Liver (tissue), 9 donors: ENCODE measurements around the gene CCDC33. TPM values are rescaled to one million over a fixed set of nuclear protein-coding genes. Genes with fewer than 3 reads are reported as not detected.

Source experiments
- DNase-seq: peaks from one replicate; pipeline ENCODE4 v3.0.0-alpha.2; 2017; ENCODE audit warnings: low spot score
- H3K27ac ChIP-seq, 2 donors: one replicate each; pipeline ENCODE4 v1.7.0; 2013; ENCODE audit warnings: inconsistent platforms in 2 of 2, low read length in 2 of 2, control low read depth in 1 of 2, low read depth in 1 of 2, mild to moderate bottlenecking in 1 of 2
- H3K27me3 ChIP-seq, 4 donors: one replicate each; pipeline versions ENCODE4 v1.6.1 to v1.7.0; 2013; ENCODE audit warnings: low read length in 3 of 4, inconsistent platforms in 1 of 4, mild to moderate bottlenecking in 1 of 4, moderate library complexity in 1 of 4; ENCODE audit not compliant: control insufficient read depth in 4 of 4, insufficient read depth in 4 of 4
- H3K36me3 ChIP-seq, 4 donors: one replicate each; pipeline versions ENCODE4 v1.6.1 to v1.7.0; 2013; ENCODE audit warnings: low read length in 3 of 4, mild to moderate bottlenecking in 3 of 4, low read depth in 1 of 4, moderate library complexity in 1 of 4; ENCODE audit not compliant: control insufficient read depth in 4 of 4, insufficient read depth in 3 of 4
- H3K4me1 ChIP-seq, 4 donors: one replicate each; pipeline versions ENCODE4 v1.6.1 to v1.7.0; 2013; ENCODE audit warnings: low read length in 3 of 4, mild to moderate bottlenecking in 3 of 4, moderate library complexity in 1 of 4; ENCODE audit not compliant: control insufficient read depth in 4 of 4, insufficient read depth in 4 of 4
- H3K4me3 ChIP-seq, 3 donors: one replicate each; pipeline versions ENCODE4 v1.6.1 to v1.7.0; 2013; ENCODE audit warnings: low read length in 3 of 3, control low read depth in 1 of 3, low read depth in 1 of 3, mild to moderate bottlenecking in 1 of 3
- H3K9ac ChIP-seq, 2 donors: one replicate each; pipeline ENCODE4 v1.7.0; 2013; ENCODE audit warnings: low read length in 2 of 2, mild to moderate bottlenecking in 2 of 2, moderate library complexity in 2 of 2, control low read depth in 1 of 2, low read depth in 1 of 2
- H3K9me3 ChIP-seq, 4 donors: one replicate each; pipeline versions ENCODE4 v1.6.1 to v1.7.0; 2013; ENCODE audit warnings: low read length in 3 of 4; ENCODE audit not compliant: control insufficient read depth in 4 of 4
- EGR1 ChIP-seq, 2 donors: IDR thresholded peaks; 2 replicates each; pipeline ENCODE4 v1.6.1; 2016 to 2018; ENCODE audit warnings: antibody characterized with exemption in 2 of 2, low read depth in 2 of 2
- FOXA1 ChIP-seq: IDR thresholded peaks from 2 replicates; pipeline ENCODE4 v1.6.1; 2016; ENCODE audit warnings: antibody characterized with exemption
- FOXA2 ChIP-seq: IDR thresholded peaks from 2 replicates; pipeline ENCODE4 v1.6.1; 2016; ENCODE audit warnings: antibody characterized with exemption
- GABPA ChIP-seq, 2 donors: IDR thresholded peaks in 1 of 2; conservative IDR thresholded peaks in 1 of 2; 2 replicates each; pipeline ENCODE4 v1.6.1; 2016; ENCODE audit warnings: antibody characterized with exemption in 2 of 2, mild to moderate bottlenecking in 1 of 2, moderate library complexity in 1 of 2
- HNF4A ChIP-seq, 2 donors: conservative IDR thresholded peaks; 2 replicates each; pipeline ENCODE4 v1.6.1; 2016; ENCODE audit warnings: antibody characterized with exemption in 2 of 2, mild to moderate bottlenecking in 2 of 2
- HNF4G ChIP-seq: IDR thresholded peaks from 2 replicates; pipeline ENCODE4 v1.6.1; 2016; ENCODE audit warnings: antibody characterized with exemption
- JUND ChIP-seq, 2 donors: IDR thresholded peaks; 2 replicates each; pipeline ENCODE4 v1.6.1; 2016; ENCODE audit warnings: antibody characterized with exemption in 2 of 2
- NR2F2 ChIP-seq: IDR thresholded peaks from 2 replicates; pipeline ENCODE4 v1.6.1; 2016; ENCODE audit warnings: antibody characterized with exemption
- RAD21 ChIP-seq, 2 donors: IDR thresholded peaks; 2 replicates each; pipeline ENCODE4 v1.6.1; 2016; ENCODE audit warnings: antibody characterized with exemption in 2 of 2, mild to moderate bottlenecking in 2 of 2
- RXRA ChIP-seq, 2 donors: IDR thresholded peaks; 2 replicates each; pipeline ENCODE4 v1.6.1; 2017 to 2018; ENCODE audit warnings: antibody characterized with exemption in 2 of 2, mild to moderate bottlenecking in 1 of 2
- SP1 ChIP-seq: IDR thresholded peaks from 2 replicates; pipeline ENCODE4 v1.6.1; 2018; ENCODE audit warnings: antibody characterized with exemption, mild to moderate bottlenecking
- TAF1 ChIP-seq: conservative IDR thresholded peaks from 2 replicates; pipeline ENCODE4 v1.6.1; 2016; ENCODE audit warnings: antibody characterized with exemption, mild to moderate bottlenecking
- YY1 ChIP-seq: IDR thresholded peaks from 2 replicates; pipeline ENCODE4 v1.6.1; 2016; ENCODE audit warnings: antibody characterized with exemption, mild to moderate bottlenecking
- WGBS: extraction: QIAGEN DNeasy Blood & Tissue Kit; methylation state at CpG from one replicate; pipeline ENCODE4 v1.1.7; 2013; 5-methylcytosine and 5-hydroxymethylcytosine counted together
- polyA plus RNA-seq, 2 donors: library from polyadenylated mRNA; stranded (reverse) in 1 of 2; unstranded in 1 of 2; fragments of 200-250 nt in 1 of 2; fragments of >200 nt in 1 of 2; fragmentation: Nextera tagmentation in 1 of 2; extraction: Ambion mirVana in 1 of 2; gene quantifications; one replicate each; pipeline versions ENCODE4 v1.2.1 to v1.2.3, GENCODE V29; 2013 to 2015
- total RNA-seq, 2 donors: library from RNA; depleted of rRNA; stranded (reverse); fragments of >200 nt; gene quantifications; one replicate each; pipeline ENCODE4 v1.2.3, GENCODE V29; 2014
- TF ChIP-seq, protein P1 (sequence below): IDR thresholded peaks from 2 replicates; pipeline ENCODE4 v1.6.1; 2016; ENCODE audit warnings: antibody characterized with exemption
- TF ChIP-seq, protein P2 (sequence below): IDR thresholded peaks from 2 replicates; pipeline ENCODE4 v1.6.1; 2016; ENCODE audit warnings: antibody characterized with exemption
- TF ChIP-seq, protein P3 (sequence below): fragments of 150-350 bp; IDR thresholded peaks from 2 replicates; pipeline ENCODE4 v1.5.1; 2017; ENCODE audit warnings: improper control_type of control experiment, low read depth, low read length; ENCODE audit not compliant: missing input control
- TF ChIP-seq, protein P4 (sequence below): IDR thresholded peaks from 2 replicates; pipeline ENCODE4 v1.6.1; 2016; ENCODE audit warnings: antibody characterized with exemption, mild to moderate bottlenecking
- TF ChIP-seq, protein P5 (sequence below): IDR thresholded peaks from 2 replicates; pipeline ENCODE4 v1.6.1; 2016; ENCODE audit warnings: antibody characterized with exemption
- donor health status: healthy.
- donor health status: healthy.
- donor health status: healthy.
- donor health status: healthy.
- donor health status: healthy.

Gene CCDC33
- total and polyA plus RNA-seq, 4 donors, result not detected

DNA sequence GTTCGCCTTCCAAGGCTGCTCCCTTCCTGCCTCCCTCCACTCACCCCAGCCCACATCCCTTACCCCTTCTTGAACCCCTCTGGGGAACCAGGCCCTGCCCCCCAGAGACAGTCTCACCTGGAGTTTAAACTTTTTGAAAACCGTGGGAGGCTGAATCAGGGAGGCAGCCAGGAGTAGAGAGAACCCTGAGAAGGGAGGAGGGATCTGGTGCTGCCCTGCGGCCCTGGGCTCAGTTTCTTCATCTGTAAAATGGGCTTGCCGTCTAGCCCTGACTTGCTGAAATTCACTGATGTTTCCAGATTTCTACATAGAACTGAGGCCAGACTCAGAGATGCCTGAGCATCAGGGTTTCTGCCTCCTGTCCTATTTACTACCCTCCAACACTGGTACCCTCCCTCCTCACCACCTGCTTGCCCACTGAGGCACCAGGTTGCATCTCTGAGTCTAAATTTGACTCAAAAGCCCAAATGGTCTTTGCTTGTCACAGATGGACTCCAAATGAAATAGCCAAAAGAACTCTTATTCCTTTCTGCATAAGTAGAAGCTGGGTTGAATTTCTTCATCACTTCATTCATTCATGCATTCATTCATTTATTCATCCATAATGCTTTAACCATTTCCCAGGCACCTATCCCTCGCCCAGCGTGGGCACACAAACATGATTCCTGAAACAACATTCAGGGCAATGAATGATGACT, 21.7 kb upstream of the CCDC33 start (continued):
- TF ChIP-seq, protein P1, sequence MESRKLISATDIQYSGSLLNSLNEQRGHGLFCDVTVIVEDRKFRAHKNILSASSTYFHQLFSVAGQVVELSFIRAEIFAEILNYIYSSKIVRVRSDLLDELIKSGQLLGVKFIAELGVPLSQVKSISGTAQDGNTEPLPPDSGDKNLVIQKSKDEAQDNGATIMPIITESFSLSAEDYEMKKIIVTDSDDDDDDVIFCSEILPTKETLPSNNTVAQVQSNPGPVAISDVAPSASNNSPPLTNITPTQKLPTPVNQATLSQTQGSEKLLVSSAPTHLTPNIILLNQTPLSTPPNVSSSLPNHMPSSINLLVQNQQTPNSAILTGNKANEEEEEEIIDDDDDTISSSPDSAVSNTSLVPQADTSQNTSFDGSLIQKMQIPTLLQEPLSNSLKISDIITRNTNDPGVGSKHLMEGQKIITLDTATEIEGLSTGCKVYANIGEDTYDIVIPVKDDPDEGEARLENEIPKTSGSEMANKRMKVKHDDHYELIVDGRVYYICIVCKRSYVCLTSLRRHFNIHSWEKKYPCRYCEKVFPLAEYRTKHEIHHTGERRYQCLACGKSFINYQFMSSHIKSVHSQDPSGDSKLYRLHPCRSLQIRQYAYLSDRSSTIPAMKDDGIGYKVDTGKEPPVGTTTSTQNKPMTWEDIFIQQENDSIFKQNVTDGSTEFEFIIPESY, result no peak

DNA sequence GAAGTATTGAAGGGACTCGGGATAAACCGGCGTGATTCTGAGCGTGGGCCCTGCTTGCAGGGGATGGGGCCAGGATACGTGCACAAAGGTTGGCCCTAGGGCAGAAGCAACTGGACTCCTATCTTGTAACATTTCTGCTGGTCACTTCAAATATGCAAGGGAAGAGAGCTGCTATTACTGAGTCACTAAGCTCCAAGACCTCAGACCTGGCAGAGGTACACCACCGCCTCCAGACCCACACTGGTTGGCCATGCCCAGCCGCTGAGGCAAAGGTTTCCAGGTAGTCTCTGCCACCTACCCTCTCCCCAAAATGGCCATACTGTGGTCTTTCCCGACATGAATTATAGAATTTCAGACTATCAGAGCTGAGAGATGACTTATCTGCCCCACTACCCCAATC, 20.2 kb upstream of the CCDC33 start:
- H3K4me1 ChIP-seq, result no peaks in the 10 kb centered on the region
- DNase-seq, result no peak
- H3K36me3 ChIP-seq, result no peaks in the 10 kb centered on the region
- H3K27me3 ChIP-seq, result peaks cover 0 to 3% (median 0%) of the 10 kb centered on the region in 4 donors
- TF ChIP-seq, protein P1, result no peak
- no peak for TF ChIP-seq GABPA (IDR thresholded peaks at IDR 0.05 in 1 of 2, conservative IDR thresholded peaks at IDR 0.05 in 1 of 2)
- no peak for TF ChIP-seq FOXA1
- TF ChIP-seq, protein P2, sequence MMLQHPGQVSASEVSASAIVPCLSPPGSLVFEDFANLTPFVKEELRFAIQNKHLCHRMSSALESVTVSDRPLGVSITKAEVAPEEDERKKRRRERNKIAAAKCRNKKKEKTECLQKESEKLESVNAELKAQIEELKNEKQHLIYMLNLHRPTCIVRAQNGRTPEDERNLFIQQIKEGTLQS, result no peak
- no peak for TF ChIP-seq FOXA2
- no peak for TF ChIP-seq SP1
- no peak for TF ChIP-seq JUND (IDR thresholded peaks at IDR 0.05)
- WGBS, result 69% methylated on average over 8 of the region's 8 CpGs
- H3K9me3 ChIP-seq, result no peaks in the 10 kb centered on the region
- H3K27ac ChIP-seq, result no peak overlapping the region
- no peak overlapping the region for H3K4me3 ChIP-seq
- H3K9ac ChIP-seq, result no peak overlapping the region

DNA sequence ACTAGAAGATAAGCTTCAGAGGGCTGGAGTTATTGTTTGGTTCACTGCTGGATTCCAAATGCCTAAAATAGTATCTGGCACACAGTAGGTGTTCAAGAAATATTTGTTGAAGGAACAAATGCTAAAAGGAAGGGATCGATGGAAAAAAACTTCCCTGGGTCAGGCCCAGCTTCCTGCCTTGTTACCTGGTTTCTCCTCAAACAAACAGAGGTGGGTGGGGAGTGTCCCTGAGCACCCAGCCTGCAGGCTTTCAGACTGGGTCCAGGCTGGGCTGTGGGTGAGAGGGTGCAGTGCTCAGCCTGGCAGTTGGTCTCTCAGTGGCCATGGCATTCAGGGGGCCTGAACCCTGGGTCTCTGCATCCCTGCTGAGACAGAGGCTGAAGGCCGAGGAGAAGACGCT, 19.2 kb upstream of the CCDC33 start:
- Histone ChIP-seq H3K4me3 (no peak overlapping the region), H3K4me1 (no peaks in the 10 kb centered on the region), H3K27ac (no peak overlapping the region), H3K27me3 (peaks cover 0 to 3% (median 1%) of the 10 kb centered on the region in 4 donors), H3K9ac (no peak overlapping the region), H3K9me3 (no peaks in the 10 kb centered on the region), H3K36me3 (no peaks in the 10 kb centered on the region)
- DNase-seq, result no peak
- 73% methylated on average over 3 of the region's 3 CpGs for WGBS
- TF ChIP-seq YY1 (no peak), EGR1 (IDR thresholded peaks at IDR 0.05; ENCODE audit: low read depth in 2 of 2) (no peak), FOXA2 (no peak), SP1 (no peak), NR2F2 (no peak), TAF1 (no peak), RAD21 (IDR thresholded peaks at IDR 0.05) (no peak), JUND (IDR thresholded peaks at IDR 0.05) (no peak), HNF4G (no peak), HNF4A (conservative IDR thresholded peaks at IDR 0.05) (no peak), GABPA (IDR thresholded peaks at IDR 0.05 in 1 of 2, conservative IDR thresholded peaks at IDR 0.05 in 1 of 2) (no peak), RXRA (IDR thresholded peaks at IDR 0.05) (no peak), FOXA1 (no peak)
- TF ChIP-seq, protein P3, sequence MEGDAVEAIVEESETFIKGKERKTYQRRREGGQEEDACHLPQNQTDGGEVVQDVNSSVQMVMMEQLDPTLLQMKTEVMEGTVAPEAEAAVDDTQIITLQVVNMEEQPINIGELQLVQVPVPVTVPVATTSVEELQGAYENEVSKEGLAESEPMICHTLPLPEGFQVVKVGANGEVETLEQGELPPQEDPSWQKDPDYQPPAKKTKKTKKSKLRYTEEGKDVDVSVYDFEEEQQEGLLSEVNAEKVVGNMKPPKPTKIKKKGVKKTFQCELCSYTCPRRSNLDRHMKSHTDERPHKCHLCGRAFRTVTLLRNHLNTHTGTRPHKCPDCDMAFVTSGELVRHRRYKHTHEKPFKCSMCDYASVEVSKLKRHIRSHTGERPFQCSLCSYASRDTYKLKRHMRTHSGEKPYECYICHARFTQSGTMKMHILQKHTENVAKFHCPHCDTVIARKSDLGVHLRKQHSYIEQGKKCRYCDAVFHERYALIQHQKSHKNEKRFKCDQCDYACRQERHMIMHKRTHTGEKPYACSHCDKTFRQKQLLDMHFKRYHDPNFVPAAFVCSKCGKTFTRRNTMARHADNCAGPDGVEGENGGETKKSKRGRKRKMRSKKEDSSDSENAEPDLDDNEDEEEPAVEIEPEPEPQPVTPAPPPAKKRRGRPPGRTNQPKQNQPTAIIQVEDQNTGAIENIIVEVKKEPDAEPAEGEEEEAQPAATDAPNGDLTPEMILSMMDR, result no peak
- TF ChIP-seq, protein P4, sequence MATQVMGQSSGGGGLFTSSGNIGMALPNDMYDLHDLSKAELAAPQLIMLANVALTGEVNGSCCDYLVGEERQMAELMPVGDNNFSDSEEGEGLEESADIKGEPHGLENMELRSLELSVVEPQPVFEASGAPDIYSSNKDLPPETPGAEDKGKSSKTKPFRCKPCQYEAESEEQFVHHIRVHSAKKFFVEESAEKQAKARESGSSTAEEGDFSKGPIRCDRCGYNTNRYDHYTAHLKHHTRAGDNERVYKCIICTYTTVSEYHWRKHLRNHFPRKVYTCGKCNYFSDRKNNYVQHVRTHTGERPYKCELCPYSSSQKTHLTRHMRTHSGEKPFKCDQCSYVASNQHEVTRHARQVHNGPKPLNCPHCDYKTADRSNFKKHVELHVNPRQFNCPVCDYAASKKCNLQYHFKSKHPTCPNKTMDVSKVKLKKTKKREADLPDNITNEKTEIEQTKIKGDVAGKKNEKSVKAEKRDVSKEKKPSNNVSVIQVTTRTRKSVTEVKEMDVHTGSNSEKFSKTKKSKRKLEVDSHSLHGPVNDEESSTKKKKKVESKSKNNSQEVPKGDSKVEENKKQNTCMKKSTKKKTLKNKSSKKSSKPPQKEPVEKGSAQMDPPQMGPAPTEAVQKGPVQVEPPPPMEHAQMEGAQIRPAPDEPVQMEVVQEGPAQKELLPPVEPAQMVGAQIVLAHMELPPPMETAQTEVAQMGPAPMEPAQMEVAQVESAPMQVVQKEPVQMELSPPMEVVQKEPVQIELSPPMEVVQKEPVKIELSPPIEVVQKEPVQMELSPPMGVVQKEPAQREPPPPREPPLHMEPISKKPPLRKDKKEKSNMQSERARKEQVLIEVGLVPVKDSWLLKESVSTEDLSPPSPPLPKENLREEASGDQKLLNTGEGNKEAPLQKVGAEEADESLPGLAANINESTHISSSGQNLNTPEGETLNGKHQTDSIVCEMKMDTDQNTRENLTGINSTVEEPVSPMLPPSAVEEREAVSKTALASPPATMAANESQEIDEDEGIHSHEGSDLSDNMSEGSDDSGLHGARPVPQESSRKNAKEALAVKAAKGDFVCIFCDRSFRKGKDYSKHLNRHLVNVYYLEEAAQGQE, result no peak
- TF ChIP-seq, protein P5, sequence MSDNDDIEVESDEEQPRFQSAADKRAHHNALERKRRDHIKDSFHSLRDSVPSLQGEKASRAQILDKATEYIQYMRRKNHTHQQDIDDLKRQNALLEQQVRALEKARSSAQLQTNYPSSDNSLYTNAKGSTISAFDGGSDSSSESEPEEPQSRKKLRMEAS, result no peak
- TF ChIP-seq, protein P1, result no peak
